GM21528 (cell line): Measurements from ENCODE around the gene INHBA.

Source experiments
- ATAC-seq: cut with Tn5 transposase; IDR thresholded peaks from one replicate; pipeline ENCODE4 v1.9.1; 2021; ENCODE audit warnings: mild to moderate bottlenecking, moderate library complexity; ENCODE audit not compliant: unreplicated experiment, low FRiP score

The INHBA gene

DNA sequence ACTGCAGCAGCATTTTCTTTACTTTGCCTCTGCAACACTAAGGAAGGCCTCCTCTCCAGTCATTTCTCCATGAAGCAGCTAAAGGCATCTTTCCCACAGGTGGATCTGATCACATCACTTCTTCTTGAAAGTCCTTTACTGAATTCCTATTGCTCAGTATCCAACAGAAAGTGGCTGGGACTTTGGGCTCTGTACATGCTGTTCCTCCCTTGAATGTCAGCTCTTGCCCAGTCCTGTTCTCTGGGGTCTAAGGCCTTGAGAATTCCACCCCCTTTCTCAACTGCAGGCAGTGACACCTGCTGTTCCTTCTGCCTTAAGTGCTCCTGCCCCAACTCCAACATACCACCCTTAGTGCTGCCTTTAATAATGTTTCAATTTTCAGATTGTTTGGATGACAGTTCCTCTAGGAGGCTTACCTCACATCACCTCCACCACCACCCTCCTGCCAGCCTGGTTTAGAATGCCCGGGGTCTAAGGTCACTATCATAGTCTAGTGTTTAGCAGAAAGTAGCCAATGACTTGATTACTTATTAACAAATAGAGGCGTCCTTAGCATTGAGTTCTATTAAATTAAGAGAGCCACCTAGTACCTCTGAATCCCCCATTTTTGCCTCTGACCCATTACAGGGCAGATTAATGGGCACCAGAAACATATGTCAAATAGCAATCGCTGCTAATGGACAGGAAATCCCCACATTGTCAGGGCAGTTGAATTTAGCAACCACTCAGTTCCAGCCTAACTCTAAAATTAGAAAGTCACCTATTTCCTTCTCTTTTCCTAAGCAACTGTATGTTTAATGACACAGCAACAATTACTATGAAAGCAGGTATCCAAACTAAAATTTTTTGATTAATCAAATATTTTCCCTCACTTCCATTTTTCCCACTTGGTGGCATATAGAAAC, 11.4 kb downstream of the INHBA start:
- no peak for ATAC-seq

DNA sequence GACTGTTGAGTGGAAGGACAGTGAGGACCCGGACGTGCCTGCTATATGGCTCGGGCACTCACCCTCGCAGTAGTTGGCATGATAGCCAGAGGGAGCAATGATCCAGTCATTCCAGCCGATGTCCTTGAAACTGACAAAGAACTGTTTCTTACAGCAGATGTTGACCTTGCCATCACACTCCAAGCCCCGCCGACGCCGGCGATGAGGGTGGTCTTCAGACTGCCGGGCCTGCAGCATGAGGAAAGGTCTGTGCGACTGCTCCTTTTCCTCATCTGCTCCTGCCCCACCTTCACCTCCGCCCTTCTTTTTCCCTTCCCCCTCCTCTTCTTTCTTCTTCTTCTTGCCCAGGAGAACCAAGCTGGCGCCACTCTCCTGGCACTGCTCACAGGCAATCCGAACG, 13.1 kb downstream of the INHBA start:
- no peak for ATAC-seq

DNA sequence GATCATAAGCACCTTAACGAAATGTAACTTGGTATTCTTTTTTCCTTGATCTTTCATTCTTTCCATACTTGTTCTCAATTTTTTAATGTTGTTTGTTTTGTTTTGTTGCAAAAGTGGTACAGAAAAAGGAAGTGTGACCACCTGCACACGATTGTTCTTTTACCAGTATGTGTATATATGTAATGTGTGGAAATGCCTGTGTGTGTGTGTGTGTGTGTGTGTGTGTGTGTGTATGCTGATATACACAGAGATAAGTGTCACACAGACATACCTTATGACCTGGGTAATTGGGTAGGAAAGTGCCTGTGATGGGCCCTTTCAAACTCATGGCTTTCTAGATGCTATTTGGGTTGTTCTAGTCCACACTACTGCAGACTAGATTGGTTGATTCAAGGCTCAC, 14.0 kb downstream of the INHBA start:
- no peak for ATAC-seq

DNA sequence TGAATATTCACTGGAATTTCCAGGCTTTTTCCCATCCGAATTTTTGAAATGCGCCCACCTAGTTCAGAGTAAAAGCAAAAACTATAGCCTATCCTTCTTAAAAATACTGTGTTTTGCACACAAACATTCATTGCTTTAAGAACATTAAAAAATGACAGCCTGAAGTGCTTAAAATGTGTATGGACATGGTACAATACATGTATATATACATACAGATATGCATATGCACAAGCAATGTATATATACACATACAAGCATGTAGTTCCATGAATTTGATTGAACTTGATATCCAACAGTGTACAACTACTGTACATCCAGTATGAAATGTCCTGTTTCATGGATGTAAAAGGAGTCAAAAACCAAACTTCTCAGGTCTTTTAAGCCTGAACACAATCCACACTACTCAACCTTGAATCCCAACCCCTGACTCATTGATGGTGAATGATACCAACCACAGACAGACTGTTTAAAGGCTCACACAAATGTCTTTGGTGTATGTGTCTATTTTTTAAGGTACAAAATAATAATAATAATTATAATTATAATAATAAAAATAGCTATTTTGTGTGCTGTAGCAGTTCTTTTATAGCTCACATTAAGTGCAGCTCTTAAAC, 14.8 kb downstream of the INHBA start:
- no peak for ATAC-seq

DNA sequence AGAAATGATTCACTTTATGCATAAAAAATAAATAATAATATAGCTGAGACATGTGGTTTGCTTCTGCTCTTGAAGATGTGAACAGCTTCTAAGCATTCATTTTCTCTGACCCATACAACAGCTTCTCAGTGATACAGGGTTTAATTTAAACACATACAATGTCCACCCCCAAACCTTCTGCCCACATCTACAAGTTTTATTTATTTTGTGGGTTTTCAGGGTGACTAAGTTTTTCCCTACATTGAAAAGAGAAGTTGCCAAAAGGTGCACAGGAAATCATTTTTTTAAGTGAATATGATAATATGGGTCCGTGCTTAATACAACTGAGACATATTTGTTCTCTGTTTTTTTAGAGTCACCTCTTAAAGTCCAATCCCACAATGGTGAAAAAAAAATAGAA, 17.2 kb downstream of the INHBA start:
- ATAC-seq, result no peak

DNA sequence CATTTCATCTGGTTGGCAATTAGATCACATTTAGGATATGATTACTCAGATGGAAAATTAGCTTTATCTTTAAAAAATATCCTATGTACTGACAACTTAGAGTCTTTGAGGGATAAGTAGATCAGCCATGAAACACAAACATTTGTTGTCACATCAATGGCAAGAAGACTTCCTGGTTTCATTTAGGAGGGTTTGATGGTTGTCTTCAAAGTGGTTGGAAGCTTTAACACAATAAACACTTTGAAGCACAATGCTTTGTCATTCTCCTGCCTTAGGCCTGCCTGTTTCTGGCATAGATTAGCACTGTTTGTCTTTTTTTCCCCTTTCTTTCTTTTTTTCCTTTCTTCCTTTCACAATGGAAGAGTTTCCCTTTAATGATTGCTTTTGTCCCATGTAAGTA, 20.5 kb downstream of the INHBA start:
- ATAC-seq, result no peak

DNA sequence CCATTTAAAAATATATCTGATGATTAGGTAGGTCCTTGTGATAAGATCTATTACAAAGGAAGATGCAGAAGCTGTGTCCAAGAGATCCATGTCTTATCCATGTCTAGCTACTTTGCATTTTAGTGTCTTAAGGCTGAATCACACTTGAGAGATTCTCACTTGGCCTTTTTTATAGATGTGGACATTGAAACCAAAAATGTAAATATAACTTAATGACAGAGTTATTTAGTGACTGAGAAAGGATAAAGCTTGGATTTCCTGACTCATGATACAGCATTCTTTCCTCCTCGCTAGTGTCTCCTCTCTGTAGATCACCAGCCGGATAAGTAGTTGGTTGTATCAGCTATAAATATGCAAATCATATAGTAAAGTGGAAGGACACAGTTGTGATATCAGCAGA, 23.3 kb downstream of the INHBA start:
- no peak for ATAC-seq

DNA sequence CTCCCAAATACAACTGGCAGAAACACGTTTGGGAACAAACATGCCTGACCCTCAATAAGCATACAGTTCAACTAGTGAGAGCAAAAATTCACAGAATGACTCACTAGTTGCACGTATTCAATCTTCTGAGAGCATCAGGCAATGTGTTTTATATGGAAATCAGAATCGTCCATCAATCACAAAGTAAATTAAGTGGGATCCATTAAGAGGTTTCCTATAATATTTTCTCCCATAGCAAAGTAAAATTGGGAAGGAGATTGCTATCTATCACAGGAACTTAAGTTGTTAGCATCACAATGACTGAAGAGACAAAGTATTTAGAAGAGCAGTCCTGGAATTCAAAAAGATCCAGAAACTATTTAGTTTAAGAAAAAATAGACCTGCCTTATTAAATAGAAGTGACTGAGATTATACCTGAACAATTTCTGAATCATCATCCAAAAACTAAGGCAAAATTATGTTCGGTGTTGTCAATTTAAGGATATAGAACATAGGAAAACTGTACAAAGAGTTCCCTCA, 28.3 kb downstream of the INHBA start:
- ATAC-seq, result no peak

DNA sequence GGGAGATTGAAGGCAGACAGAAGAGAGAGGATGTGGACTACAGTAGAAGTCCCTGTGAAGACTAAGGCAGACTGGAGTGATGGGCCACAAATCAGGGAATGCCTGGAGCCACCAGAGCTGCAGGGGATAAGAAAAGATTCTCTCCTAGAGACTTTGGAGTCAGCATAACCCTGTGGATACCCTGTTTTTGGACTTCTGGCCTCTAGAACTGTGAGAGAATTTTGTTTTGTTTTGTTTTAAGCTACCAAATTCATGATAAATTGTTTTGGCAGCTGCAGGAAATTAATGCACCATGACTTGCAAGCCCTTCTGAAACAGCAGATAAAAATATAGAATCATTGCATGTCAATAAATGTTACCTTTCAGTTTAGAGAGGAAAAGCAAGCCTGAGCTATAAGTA, 41.3 kb downstream of the INHBA start:
- no peak for ATAC-seq

DNA sequence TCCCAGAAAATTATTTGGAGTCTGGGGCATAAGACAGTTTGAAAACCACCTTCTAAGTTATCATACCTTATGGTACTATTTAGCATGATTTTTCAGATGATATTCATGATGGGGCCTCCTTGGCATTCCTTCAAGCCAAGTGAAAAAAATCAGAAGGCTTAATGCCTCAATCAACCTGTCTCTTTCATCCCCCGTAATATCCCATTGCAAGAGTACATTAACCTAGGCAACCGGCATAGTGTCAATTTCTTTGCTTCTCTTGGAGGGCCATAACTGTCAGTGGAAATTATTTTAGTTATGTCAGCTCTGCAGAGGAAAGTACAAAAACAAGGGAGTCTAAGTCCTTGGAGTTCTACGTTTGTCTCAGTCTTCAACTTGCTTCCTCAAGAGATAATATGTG, 43.4 kb downstream of the INHBA start:
- ATAC-seq, result no peak

DNA sequence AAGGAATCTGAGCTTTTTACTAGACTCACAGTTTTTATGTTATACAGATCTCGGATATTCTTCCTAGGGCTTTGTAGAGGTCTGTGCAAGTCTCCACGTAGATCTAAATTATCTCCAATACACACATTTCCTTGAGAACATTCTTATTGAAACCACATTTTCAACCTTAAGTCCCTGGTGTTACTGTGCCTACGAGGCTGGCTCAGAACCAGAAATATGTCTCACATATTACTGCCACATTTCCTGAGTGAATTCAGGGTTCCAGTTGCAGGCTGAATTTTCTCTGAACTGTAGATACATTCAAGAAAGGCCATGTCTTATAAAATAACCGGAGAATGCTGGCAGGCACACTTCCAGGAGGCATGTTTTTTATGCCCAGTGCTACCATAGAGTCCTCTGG, 46.5 kb downstream of the INHBA start:
- ATAC-seq, result no peak

DNA sequence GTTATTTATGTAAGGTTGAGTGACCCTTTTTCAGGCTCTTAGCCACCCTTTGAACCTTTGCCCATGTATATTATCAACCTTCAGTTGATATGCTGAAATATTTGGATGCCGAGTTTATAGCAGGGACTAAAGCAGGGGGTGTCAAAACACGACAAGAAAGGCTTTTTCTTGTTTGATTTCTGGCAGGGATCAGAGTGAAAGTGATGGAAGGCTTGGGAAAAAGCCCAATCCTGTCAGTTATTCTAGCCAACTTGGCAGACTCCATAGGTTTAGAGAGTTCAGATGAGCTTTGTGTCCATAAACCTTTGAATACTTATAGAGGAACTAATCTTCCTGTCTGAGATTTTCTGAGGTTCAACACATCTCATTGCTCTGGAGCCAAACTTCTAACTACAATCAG, 47.5 kb downstream of the INHBA start:
- no peak for ATAC-seq

DNA sequence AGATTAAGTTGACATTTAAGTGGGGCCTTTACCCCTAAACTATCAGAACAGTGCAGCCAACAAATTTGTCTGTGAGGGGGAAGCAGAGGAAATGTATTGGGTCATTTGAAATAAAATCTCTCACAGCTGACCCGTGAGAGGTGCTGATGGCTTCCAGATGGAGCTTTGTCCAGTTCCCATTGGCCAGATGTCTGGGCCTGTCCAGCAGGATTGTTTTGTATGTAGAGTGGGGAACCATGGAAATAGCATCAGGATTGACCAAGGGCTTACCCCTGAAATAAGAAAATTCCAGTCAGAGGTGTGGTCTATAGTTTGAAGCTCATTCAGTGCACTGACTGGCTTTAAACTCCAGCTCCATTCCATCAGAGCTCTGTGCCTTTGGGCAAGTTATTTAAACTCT, 50.6 kb downstream of the INHBA start:
- no peak for ATAC-seq

DNA sequence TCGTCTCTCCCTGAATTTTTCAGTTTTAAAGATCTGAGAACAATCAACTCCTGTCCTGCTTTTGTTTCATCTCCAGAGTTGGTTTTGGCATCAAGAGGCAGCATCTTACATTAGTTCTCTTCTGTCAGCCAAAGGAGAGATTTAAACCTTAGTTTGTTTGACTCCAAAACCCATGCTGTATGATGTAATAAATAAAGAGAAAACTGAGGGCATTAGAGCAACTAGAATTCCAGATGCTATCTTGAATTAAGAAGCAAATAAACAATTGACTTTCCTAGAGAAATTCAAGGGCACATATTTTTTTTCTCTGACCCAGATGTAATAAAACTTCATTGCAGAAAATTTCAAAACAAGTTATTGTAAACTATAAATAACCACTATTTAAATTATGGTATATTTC, 54.4 kb downstream of the INHBA start:
- no peak for ATAC-seq

DNA sequence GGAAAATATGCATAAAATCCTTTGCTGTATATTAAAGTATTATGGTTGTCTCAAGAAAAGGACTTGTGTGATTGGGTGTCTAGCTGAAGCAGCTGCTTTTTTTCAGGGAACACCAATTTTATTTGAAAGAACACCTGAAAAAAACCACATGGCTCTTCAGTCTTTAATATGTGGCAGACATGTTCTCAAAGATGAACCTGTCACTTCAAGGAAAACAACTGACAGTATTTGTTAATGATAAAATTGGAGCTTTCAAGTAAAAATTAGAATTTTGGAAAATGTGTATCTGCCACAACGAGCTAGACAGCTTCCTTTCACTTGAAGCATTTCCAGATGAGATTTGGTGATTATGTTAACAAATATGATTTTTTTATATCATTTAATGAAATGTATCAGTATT, 59.3 kb downstream of the INHBA start:
- ATAC-seq, result no peak

DNA sequence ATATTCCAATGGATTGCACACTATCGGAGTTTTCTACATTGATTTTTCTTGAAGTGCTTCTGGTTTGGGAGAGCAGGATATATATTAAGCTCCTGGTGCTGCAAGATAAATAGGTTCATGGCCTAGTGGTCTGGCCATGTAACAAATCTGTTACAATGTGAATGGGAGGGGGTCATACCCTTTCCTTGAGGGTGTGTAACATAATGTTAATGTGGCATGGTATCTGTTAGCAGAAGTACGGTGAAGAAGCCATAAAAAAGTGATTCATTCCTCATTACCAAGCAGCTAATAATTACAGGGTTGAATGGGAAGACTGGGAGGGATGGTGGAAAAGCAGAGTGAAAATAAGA, 61.2 kb downstream of the INHBA start:
- ATAC-seq, result no peak

DNA sequence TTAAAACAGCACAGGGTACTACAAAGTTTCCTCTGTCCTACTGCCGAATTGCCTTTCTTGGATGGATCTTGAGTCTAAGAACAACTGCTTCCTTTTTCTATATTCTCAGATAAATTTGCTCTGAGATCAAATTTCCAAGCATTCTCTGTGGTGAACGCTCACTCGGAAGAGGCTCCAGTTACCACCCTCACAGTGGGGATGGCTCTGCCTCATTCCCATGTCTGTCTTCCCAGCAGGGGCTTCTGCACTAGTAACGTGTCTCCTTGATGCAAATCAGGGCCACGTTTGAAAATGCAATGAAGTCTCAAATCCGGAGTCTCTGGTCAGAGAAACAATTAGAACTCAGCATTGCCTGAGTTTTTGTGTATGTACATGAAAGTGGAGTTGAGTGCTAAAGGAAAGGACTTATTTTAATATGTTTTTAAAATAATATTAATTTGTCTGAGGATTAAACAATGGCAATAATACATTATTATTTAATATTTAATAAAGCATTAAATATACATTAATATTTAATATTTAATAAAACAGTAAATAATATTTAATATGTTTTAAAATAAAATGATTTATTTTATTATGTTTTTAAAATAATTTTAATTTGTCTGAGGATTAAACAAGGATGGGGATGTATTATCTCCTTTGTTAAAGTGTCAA, 61.8 kb downstream of the INHBA start:
- ATAC-seq, result no peak

DNA sequence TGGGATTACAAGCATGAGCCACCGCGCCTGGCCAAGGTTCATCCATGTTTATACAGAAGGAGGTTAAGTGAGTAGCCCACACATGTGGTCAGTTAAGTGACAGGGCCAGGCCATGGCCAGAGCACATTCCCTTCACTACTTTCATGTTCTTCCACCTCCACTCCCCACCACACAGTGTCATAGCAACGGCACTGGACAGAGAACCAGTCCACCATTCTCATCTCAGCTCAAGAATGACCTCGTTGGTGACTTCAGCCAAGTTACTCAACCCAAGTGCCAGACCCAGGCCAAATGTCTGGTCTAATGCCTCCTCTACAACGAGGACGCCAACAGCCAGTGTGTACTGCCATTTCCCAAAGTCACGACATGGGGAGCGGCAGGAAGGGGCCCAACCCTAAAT, 62.4 kb downstream of the INHBA start:
- ATAC-seq, result no peak

DNA sequence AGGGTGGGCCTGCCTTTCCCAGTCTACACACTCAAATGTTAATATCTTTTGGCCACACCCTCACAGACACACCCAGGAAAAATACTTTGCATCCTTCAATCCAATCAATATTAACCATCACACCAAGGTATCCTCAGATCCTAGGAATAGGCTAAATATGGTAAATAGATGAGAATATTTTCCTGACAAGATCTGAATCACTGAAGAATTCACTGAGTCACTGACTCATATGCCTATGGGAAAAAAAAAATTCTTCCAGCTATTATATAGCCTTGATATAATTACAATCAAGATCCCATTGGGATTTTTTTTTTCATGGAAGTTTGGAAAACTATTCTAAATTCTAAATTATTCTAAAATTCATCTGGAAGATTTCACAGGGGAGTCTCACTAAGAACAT, 65.8 kb downstream of the INHBA start:
- no peak for ATAC-seq
